Right lobe of liver (tissue), 6 donors: ENCODE data around the gene RUSC2. TPM values are rescaled to one million over a fixed set of nuclear protein-coding genes. Genes with fewer than 3 reads are reported as not detected.

Experiments
- ATAC-seq, 4 donors: fragments of 200-7000 bp; cut with Tn5 transposase; one replicate each; pipeline ENCODE4 v1.9.1; 2020; ENCODE audit warnings: mild to moderate bottlenecking in 4 of 4, moderate library complexity in 4 of 4
- DNase-seq, 3 donors: peaks; one replicate each; pipeline ENCODE4 v3.0.0-alpha.2; 2020
- H3K27ac ChIP-seq, 3 donors: fragments of 200-600 bp; one replicate each; pipeline ENCODE4 v1.8.0; 2022
- H3K27me3 ChIP-seq, 2 donors: fragments of 200-600 bp; one replicate each; pipeline ENCODE4 v1.8.0; 2022
- H3K36me3 ChIP-seq, 4 donors: fragments of 200-600 bp; sonication (generic) in 1 of 4; one replicate each; pipeline versions ENCODE4 v1.5.1 to v1.8.0; 2017 to 2022; ENCODE audit warnings: control low read depth in 1 of 4
- H3K4me1 ChIP-seq, 4 donors: fragments of 200-600 bp; sonication (generic) in 1 of 4; one replicate each; pipeline versions ENCODE4 v1.5.1 to v1.8.0; 2017 to 2022; ENCODE audit warnings: control low read depth in 1 of 4
- H3K4me3 ChIP-seq, 3 donors: fragments of 200-600 bp; one replicate each; pipeline ENCODE4 v1.8.0; 2022
- H3K9me3 ChIP-seq, 4 donors: fragments of 200-600 bp; sonication (generic) in 1 of 4; one replicate each; pipeline versions ENCODE4 v1.5.1 to v1.8.0; 2017 to 2022; ENCODE audit warnings: control low read depth in 1 of 4
- POLR2A ChIP-seq: fragments of 450-650 bp; IDR thresholded peaks from one replicate; pipeline ENCODE4 v1.6.1; 2017; ENCODE audit warnings: antibody characterized with exemption, mild to moderate bottlenecking
- WGBS: methylation state at CpG from one replicate; pipeline ENCODE4 v1.1.6; 2018; ENCODE audit warnings: low coverage, low lambda C conversion rate; ENCODE audit not compliant: insufficient coverage; ENCODE audit errors: missing lambda C conversion rate; 5-methylcytosine and 5-hydroxymethylcytosine counted together
- intact Hi-C, 2 donors: fragments of 100-400 bp; cut with DNase I; formaldehyde crosslinking; loops; one replicate each; pipeline versions ENCODE4 v1.11.2 to v1.14.1; 2022
- total RNA-seq, 6 experiments: library from RNA; depleted of rRNA in 2 of 6; stranded (reverse); fragments of >200 nt in 2 of 6; fragmentation: NEBNext Ultra II Directional in 3 of 6; extraction: Animal tissue kit (Norgen Biotek cat#: 25700) in 3 of 6; gene quantifications; one replicate each; pipeline versions ENCODE4 v1.1.0 to v1.2.4, GENCODE V29; 2016 to 2023
- TF ChIP-seq, protein P1 (sequence below), 4 donors: fragments of 200-600 bp in 3 of 4; fragments of 450-650 bp in 1 of 4; IDR thresholded peaks; one replicate each; pipeline versions ENCODE4 v1.5.1 to v1.8.0; 2016 to 2022; ENCODE audit warnings: antibody characterized with exemption in 4 of 4, mild to moderate bottlenecking in 2 of 4
- donor health status: DM: no; HTN: yes; CAD: no.
- donor health status: DM: no; HTN: no; CAD: no.
- donor health status: DM: no; HTN: no; CAD: no.
- donor health status: DM: no; HTN: yes; CAD: no.
- donor health status: DM: no; HTN: yes; CAD: no.

RUSC2 gene
- total RNA-seq, 6 experiments from 2014 or later, result 6.0 to 12.9 (median 9.1) TPM

- WGBS, result no CpG with 5 or more reads among the region's 2 CpGs
These were observed 37.4 kb upstream of the RUSC2 start for GRCh38 chr9:35452481-35452880.

GRCh38 chr9:35453786-35454185, 36.1 kb upstream of the RUSC2 start:
- ATAC-seq (peak in 1 of 4 donors; percentile 43), DNase-seq (no peak)
- Histone ChIP-seq H3K27me3 (no peaks in the 10 kb centered on the region), H3K27ac (no peak overlapping the region), H3K9me3 (no peaks in the 10 kb centered on the region), H3K36me3 (no peaks in the 10 kb centered on the region), H3K4me3 (no peak overlapping the region), H3K4me1 (no peaks in the 10 kb centered on the region)
- intact Hi-C loops, result no loop called here
- no peak for TF ChIP-seq POLR2A
- TF ChIP-seq, protein P1, sequence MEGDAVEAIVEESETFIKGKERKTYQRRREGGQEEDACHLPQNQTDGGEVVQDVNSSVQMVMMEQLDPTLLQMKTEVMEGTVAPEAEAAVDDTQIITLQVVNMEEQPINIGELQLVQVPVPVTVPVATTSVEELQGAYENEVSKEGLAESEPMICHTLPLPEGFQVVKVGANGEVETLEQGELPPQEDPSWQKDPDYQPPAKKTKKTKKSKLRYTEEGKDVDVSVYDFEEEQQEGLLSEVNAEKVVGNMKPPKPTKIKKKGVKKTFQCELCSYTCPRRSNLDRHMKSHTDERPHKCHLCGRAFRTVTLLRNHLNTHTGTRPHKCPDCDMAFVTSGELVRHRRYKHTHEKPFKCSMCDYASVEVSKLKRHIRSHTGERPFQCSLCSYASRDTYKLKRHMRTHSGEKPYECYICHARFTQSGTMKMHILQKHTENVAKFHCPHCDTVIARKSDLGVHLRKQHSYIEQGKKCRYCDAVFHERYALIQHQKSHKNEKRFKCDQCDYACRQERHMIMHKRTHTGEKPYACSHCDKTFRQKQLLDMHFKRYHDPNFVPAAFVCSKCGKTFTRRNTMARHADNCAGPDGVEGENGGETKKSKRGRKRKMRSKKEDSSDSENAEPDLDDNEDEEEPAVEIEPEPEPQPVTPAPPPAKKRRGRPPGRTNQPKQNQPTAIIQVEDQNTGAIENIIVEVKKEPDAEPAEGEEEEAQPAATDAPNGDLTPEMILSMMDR (IDR thresholded peaks at IDR 0.05), result no peak
- WGBS, result 100% methylated on average over 1 of the region's 2 CpGs

More at GRCh38 chr9:35452481-35452880, 37.4 kb upstream of the RUSC2 start:
- Histone ChIP-seq H3K4me1 (no peaks in the 10 kb centered on the region), H3K4me3 (no peak overlapping the region), H3K27me3 (no peaks in the 10 kb centered on the region), H3K9me3 (no peaks in the 10 kb centered on the region), H3K36me3 (no peaks in the 10 kb centered on the region), H3K27ac (no peak overlapping the region)
- intact Hi-C loops, result no loop called here
- DNase-seq (no peak), ATAC-seq (no peak)
- TF ChIP-seq, protein P1 (IDR thresholded peaks at IDR 0.05), result no peak
- no peak for TF ChIP-seq POLR2A

DNA sequence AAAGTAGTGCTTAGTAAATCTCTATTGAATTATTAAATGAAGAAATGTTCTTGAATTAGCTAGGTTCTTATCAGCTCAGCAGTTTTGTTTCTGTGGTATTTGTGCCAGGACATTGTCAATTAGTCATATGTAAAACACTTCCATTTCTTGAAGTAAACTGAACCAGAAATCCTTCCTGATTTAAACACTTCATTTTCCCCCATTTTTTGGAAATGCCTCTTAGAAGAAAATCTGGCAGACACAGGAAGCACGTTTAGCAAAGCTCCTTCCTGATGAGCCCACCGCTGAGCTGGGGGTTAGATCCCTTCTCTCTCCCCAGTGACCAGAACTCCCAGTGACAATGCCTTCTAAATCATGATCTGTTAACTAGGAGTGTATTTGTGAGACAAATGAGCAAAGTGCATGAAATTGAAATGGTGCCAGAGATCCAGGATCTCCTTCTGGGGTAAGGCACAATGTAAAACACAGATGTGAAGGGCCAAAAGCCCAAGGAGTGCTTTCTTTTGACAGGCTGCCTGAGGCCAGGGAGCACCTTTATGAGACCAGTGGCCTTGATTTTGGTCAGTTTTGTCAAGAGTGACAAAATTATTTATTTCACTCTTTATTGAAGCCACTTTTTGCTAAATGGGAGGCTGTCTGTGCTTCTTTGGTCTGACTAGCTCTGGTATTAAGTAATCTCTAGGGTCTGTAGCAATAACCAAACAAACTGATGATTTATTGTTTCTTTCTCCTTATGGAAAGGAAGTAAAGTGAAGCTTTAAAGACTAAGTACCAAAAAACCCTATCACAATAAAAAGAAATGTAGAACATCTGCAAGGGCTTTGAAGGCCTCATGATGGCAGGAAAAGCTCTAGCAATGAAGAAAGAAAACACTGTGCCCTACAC, 25.5 kb upstream of the RUSC2 start:
- ATAC-seq (peak in 3 of 4 donors; percentile 36 to 65 (median 55)), DNase-seq (no peak)
- Histone ChIP-seq H3K27ac (peak overlapping the region in 1 of 3 donors; percentile 5), H3K4me3 (no peak overlapping the region), H3K27me3 (no peaks in the 10 kb centered on the region), H3K4me1 (peaks cover 0 to 8% (median 0%) of the 10 kb centered on the region in 4 donors), H3K36me3 (no peaks in the 10 kb centered on the region), H3K9me3 (no peaks in the 10 kb centered on the region)
- intact Hi-C loops, result no loop called here
- TF ChIP-seq, protein P1 (IDR thresholded peaks at IDR 0.05), result no peak
- no peak for TF ChIP-seq POLR2A
- 12% methylated on average over 2 of the region's 2 CpGs for WGBS

DNA sequence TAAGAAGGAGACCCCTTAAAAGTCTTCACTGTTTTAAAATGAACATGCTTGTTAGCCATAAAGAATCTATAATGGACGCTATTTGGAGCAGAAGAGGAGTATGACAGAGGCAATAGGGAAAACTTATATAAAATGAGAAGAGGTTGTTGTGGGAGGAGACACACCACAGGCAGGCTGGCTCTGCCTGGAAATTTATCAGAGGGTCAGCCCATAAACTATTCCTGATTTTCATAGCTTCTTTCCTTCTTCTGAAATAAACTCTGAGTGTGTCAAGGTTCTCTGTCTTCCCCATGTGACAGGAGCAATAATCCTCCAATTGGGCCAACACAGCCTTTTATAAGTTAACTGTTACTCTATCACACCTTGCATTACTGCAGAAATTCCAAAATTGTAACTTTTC, 19.6 kb upstream of the RUSC2 start:
- intact Hi-C loops, result no loop called here
- TF ChIP-seq, protein P1 (IDR thresholded peaks at IDR 0.05), result no peak
- no peak for TF ChIP-seq POLR2A
- 86% methylated on average over 1 of the region's 1 CpG for WGBS
- Histone ChIP-seq H3K36me3 (no peaks in the 10 kb centered on the region), H3K27me3 (no peaks in the 10 kb centered on the region), H3K4me1 (peaks cover 0 to 15% (median 3%) of the 10 kb centered on the region in 4 donors), H3K4me3 (no peak overlapping the region), H3K9me3 (no peaks in the 10 kb centered on the region), H3K27ac (peak overlapping the region in 2 of 3 donors; percentile 48 to 65)
- DNase-seq, result no peak
- ATAC-seq, result no peak
